Measurements from ENCODE around the gene CYP17A1.

CYP17A1 gene

DNA sequence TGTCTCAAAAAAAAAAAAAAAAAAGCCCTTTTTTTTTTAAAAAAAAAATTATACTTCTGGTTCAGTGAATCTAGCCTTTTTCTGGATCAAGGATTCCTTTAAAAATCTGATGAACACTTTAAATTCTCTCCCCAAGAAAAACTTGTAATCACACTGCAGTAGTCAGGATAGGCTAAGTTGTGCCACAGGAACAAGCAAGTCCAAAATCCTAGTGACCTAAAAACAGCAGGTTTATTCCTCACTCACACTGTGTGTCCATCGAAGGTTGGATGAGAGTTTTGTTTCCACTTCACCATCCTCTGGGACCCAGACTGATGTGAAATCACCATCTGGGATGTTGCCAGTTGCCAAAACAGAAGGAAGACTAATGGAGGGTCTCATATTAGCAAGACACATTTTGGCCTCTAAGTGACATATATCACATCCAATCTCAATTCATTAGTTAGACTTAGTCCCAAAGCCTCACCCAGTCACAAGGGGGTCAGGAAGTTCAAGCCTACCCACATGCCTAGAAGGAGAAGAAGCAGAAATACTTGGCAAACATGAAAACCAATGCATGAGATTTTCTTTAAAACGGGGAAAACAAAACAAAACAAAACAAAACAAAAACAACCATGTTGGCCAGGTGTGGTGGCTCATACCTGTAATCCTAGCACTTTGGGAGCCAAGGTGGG is 32.7 kb downstream of the CYP17A1 start:
- DNase-seq (ENCODE audit: low read depth), result no peak

DNA sequence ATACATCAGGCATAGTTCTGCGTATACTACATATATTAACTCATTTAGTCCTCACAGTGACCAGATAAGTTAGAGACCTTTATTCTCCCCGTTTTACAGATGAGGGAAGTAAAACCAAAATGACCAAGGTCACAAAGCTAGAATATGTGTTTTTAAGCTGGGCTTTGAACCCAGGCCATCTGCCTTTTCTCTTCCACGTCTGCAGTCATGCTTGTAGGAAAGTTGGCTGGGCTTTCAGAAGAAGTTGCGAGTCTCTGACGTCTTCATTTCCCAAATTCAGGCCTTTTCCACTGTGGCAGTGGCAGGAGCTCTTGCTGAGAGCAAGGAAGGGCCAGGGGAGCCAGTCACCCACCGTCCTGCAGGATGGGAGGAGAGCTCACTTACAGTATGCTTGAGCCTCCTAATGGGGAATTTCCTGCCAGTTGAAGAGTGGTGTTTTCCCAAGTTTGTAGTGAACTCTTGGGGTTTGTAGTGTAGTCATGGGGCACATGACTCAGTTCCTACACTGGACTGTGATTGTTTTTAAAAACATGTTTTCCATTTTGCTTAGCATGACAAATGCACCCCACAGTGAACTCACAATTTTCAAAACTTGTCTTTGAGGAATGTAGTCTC is 34.2 kb downstream of the CYP17A1 start:
- no peak for DNase-seq (ENCODE audit: low read depth)

DNA sequence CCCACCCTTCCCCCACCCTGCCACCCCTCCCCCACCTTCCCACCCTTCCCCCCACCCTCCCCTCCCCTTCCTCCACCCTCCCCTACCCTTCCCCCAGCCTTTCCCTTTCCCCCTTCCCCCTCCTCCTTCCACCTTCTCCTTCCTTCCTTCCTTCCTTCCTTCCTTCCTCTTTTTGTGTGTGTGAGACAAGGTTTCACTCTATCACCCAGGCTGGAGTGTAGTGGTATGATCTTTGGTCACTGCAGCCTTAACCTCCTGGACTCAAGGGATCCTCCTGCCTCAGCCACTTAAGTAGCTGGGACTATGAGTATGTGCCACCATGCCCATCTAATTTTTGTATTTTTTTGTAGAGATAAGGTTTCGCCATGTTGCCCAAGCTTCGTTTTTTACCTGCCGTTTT is 35.2 kb downstream of the CYP17A1 start:
- DNase-seq (ENCODE audit: low read depth), result no peak

DNA sequence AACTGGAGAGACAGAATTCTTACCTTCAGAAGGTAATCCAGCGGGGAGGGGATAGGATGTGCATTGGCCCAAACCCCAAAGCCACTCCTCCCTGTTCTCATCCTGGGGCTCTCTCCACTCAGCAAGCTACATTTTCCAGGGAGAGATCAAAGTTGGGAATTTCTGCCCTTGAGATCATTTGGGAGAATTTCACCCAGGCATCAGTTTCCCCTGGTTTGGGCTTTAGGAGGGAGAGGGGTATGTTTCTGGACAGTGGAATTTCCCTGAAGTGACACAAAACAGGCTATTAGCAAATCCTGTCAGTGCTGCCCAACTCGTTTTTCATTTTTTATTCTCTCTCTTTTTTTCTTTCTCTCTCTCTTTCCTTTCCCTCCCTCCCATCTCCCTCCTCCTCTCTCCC is 35.7 kb downstream of the CYP17A1 start:
- DNase-seq (ENCODE audit: low read depth), result no peak

DNA sequence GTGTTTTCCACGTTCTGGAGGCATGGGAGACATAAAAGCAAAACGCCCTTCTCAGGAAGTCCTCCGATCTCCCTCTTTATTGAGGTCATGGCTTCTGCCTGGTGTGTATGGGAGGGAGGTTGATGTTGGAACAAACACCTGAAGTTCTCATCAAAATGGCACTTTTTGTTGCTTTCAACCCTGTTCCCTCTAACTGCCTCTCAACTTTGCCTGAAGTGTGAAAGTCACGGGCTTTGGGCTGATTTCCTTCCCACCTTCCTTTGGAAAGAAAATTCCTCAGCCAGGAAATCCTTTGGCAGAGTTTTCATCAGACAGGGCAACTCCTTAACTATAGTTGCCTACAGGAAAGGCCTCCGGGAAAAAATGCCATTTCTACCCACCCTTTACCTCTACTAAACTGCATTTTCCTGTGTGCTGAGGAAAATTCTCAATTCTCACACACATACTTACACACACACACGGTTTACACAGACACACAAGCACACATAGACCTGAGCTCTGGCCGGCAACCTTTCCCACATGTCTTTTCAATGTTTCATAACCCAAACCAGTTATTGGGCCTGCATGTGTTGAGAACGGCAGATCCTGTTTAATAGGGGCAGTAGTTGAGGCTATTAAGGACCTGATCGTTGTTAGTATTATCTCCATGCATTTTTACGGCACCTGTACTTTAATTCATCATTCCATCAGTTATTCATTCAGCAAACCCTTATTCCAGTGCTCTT is 36.4 kb downstream of the CYP17A1 start:
- no peak for DNase-seq (ENCODE audit: low read depth)

DNA sequence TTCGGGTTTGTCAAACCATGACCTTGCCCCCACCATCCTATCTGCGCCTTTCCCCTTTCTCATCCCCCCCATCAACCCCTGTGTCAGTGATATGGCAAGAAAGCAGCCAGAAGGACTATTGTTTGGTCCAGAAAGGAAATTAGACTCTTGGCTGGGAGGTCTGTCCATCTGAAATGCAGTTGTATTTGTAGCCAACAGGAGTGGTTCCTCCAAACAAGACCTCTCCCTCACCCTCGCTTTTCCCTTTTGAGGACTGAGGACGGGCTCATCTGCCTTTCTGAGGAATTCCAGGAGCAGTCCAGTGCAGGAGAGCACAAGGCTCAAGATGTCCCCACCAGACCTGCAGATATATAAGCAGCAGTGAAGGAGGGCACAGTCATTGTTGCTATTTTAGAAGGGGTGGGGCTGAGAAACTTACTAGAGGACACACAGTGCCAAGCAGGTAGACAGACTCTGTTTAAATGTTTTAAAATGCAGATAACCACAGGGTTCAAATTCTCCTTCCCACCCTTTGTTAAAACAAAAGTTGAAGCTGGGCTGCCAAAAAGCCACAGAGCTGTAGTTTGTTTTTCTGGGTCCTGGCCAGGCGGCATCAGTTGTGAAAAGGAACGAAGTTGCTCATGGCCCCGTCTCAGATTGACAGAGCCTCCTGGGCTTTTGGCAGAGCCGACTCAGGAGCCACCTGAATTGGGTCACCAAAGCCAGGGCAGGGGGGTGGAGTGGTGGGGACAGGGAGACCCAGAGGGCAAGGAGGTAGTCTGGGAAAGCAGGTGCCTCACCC is 37.3 kb downstream of the CYP17A1 start:
- no peak for DNase-seq (ENCODE audit: low read depth)

DNA sequence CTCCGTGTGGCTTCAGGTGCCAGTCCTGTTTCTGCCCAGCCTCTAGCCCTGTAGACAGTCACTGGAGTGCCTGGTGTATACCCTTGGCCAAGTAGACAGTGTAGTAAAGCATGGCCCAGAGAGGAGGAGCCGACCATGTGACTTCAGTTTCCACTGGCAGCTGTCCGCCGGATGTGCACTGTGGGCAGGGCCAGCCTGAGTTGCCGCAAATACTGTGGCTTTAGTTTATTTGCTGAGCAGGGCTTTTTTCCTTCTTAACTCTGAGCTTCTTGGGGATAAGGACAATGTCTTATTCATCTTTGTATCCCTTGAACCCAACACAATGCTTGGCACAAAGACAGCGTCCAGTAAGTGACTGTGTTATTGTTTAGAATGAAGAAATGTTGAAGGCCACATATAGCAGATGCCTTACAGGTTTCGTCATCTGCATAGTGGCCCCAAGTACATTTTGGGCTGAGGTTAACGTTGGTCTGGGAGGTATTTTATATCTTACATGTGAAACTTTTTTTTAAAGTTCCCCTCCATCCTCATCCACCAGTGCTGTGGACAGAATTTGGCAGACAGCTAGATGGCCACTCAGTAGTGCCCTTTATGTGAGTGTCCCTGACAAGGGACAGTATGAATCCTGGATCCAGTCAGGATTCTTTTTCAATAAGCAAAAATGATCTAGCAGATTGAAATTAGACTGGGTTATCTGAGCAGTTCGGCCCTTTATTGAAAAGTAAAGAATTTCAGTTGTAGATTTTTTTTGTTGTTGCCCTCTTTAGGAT is 40.6 kb downstream of the CYP17A1 start:
- DNase-seq (ENCODE audit: low read depth), result peak; percentile 32

DNA sequence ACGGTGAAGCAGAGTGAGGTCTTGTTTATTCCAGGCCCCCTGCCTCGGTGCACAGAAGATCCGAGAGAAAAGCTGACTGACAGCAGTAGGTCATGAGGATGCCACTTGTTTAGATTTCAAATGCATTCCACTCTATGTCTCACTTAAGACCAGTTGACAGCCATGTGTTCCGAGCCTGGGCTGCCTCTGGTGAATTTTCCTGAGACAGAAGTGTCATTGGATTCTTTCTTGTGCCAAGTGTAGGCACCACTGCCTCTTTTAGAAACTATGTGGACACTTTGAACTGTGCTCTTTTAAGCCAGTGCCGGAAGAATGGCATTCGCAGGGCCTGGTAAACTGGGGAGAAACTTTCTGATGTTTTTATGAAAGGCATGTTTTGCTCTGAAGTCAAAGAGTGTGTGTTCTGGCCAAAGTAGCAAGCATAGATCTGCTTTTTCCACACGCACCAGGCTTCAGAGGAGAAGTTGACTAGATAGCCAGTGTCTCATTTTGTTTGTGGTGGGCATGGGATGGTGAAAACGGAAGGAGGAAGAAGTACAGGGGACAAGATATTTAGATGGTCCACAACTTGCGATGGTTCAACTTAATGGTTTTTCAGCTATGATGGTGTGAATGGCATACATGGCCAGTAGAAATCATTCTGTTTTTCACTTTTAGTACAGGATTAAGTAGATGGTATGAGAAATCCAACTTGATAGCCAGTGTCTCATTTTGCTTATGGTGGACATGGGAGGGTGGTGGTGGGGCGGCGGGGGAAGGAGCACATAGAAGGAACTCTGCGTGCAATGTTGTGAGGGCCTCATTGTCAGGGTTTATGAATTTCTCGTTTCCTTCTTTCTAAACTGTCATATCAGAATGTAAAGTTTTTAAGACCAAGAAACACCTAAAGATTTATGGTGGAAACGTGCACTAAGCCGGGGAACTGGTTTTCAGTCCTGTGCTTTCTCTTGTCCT is 41.5 kb downstream of the CYP17A1 start:
- no peak for DNase-seq (ENCODE audit: low read depth)

DNA sequence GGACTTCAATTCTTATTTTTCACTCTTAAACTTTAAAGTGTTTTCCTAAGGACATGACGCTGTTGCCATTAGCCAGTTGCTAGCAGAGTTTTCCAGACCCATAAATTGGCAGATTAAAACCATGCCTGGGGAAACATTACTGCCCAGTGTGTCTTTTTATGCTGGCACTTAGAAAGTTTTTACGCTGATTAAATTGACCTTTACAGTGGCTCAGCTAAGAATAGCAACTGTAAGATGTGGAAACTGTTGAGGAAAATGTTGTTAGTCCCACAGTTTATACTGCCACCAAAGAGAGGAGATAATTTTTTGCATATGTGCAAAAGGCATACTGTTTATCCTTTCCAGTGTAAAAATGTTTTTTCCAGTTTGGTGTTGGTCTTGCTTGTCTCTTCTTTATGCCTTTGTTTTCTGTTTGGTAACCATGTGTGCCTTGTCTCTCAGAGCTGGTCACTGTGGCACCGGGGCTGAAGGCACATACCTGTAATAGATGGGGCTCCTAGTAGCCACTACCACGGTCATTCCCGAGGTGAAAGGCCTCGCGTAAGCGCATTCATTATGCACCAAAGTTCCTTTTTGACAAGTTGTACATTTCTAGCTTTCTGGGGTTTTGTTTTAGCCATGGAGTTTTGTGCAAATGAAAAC is 45.3 kb downstream of the CYP17A1 start:
- DNase-seq (ENCODE audit: low read depth), result no peak

DNA sequence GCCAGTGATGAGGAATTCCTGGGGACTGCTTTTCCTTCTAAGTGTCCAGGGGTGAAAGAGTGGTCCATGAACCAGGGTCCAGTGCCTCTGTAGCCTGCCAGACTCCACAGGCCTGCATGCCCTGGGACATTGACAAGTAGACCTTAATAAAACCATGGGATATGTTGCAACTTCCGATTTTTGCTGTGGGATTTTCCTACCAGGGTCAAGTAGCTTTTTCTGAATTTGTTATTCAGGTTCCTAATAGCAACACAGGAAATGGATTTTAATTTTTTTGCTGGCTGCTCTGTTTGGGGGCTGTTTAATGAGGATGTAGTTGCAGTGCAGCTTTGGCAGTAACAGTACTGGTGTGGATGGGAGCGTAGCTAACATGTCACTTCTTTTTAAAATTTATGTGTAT is 51.4 kb downstream of the CYP17A1 start:
- DNase-seq (ENCODE audit: low read depth), result no peak

DNA sequence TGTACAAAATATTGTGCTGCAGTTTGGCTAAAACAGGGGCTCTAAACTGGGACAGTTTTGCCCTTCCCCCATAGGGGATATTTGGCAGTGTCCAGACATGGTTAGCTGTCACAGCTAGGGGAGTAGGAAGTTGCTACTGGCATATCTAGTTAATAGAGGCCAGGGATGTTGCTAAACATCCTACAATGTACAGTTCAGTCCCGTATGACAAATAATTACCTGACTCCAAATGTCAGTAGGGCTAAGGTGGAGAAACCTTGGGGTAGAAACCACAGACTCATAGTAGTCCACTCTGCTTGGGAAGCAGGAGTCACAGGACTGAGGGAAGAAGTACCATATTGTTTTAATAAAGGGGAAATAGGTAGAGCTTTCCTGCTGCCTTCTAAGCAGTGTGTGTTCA is 53.6 kb downstream of the CYP17A1 start:
- no peak for DNase-seq (ENCODE audit: low read depth)

DNA sequence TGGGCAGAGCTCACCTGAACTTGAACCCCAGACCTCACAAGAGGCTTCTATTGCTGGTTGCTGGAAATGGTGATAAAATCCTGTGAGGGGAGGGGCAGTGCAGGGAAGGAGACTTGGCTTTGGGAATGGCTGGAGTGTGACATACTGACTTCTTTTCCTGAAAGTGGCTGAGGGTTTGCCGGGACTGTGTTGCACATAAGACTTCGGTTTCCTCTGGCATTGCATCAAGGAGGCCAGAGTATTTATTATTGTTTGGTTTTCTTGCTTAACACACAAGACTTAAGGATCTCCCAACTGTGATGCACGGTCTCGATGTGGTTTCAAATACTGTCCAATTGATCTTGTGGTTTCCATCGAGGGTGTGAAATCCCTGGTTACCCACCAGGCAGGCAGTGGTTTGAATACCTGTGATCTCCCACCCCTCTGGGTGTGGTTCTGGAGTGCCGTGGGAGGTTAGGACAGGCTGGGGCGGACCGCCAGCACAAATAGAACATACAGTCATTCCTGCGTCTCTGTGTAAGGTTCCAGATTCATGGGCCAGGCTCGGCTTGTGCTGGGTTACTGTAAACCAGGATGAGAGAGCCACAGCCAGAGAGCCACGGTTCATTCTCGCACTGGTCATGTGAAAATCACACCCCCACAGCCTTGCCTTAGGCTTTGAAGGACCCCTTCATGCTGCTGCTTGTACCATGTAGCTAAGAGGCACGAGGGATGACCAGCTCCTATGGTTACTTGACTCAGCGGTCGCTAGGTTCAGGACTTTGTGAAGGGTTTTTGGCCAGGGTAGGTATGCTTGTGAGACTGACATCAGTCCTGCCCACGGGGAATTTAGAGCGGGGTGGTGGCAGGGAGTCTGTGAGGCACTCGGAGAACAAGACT is 54.3 kb downstream of the CYP17A1 start:
- DNase-seq (ENCODE audit: low read depth), result no peak

DNA sequence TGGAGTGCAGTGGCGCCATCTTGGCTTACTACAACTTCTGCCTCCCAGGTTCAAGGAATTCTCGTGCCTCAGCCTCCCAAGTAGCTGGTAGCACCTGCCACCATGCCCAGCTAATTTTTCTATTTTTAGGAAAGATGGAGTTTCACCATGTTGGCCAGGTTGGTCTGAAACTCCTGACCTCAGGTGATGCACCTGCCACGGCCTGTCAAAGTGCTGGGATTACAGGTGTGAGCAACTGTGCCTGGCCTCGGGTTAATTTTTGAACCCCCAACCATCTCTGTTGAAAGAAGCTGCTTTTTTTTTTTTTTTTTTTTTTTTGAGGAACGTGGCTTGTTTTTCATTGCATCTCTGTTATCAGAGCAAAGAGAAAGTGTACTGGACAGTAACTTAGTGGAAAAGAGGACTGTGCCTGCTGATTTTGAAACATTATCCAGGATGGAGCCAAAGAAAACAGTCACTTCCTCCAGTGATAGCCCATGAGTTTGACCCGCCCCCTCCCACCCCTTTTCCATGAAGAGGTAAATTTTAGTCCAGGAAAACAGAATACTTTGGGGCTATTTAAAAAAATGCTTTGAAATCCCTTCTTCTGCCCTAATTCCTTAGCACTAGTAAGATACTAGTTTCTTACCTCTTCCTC is 55.2 kb downstream of the CYP17A1 start:
- DNase-seq (ENCODE audit: low read depth), result no peak

DNA sequence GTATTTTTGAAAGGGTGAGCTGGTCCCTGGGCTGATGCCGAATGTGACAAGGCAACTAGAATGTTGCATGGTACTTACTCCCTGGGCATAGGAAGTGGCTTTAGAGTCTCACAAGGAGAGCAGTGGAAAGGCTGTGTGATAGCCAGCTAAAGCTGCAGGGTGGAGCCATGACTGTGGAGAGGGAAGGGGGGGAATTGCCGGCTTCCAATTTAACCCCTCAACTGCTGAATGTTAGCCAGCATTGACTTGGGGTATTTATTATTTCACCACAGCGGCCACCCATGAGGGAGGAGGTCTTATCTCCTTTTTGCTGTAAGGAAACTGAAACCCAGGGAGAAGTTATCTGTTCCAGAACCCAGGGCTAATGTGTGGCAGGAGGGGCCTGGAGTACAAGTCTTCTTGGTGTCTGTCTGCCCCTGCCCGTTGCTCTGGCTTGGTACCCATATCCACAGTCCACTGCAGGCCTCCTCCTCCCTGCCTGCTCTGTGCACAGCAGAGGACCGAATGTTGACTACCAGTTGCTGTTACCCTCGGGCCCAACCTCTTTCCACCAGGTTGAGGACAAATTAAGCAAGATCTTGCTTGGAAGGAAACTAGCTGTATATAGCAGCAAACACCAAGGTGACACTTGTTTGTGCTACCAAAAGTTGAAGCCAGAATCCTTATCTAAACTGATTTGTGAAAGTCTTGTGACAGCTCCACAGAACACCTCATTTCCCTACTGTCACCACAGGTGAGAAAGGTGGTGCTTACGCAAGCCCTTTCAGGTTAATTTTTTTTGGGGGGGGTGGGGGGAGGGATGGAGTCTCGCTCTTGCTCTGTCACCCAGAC is 55.9 kb downstream of the CYP17A1 start:
- no peak for DNase-seq (ENCODE audit: low read depth)

Measured in activated T-cell treated with anti-CD3 and anti-CD28 coated beads for 24 hours (primary cell).